Measurements from ENCODE around the gene FEV.

GRCh38 chr2:219030177-219030940 is 45.4 kb upstream of the FEV start:
- TF ChIP-seq CTCF (IDR thresholded peaks at IDR 0.05) (no peak), POLR2A (IDR thresholded peaks at IDR 0.05) (no peak)

Measured in esophagus squamous epithelium (tissue), 4 donors.